HepG2 (cell line): ENCODE measurements around the gene OPRL1. TPM values are rescaled to one million over a fixed set of nuclear protein-coding genes. Genes with fewer than 3 reads are reported as not detected.

Source experiments
- ARHGAP35 ChIP-seq: sonication (generic); formaldehyde crosslinking; IDR thresholded peaks from 2 replicates; pipeline ENCODE4 v1.9.0; 2022; ENCODE audit warnings: mild to moderate bottlenecking, inconsistent platforms, moderate library complexity, missing genetic modification reagents, borderline replicate concordance
- CBX2 ChIP-seq, 2 experiments: fragments of 200-600 bp in 1 of 2; sonication (generic); formaldehyde crosslinking in 1 of 2; IDR thresholded peaks; 2 replicates each; pipeline versions ENCODE4 v1.7.0 to v1.8.1; 2018 to 2022; ENCODE audit warnings: low read depth in 2 of 2, low read length in 1 of 2, mild to moderate bottlenecking in 1 of 2, missing genetic modification reagents in 1 of 2
- DNMT1 ChIP-seq: sonication (generic); formaldehyde crosslinking; IDR thresholded peaks from 2 replicates; pipeline ENCODE4 v1.5.1; 2020; ENCODE audit warnings: mild to moderate bottlenecking, missing genetic modification reagents
- ETV5 ChIP-seq: IDR thresholded peaks from 2 replicates; pipeline ENCODE4 v1.6.1; 2018; ENCODE audit warnings: missing biosample characterization, missing genetic modification reagents, inconsistent platforms, borderline replicate concordance
- GTF2F1 ChIP-seq: fragments of 150-350 bp; IDR thresholded peaks from 2 replicates; pipeline ENCODE4 v1.6.1; 2014; ENCODE audit warnings: low read length
- HDAC6 ChIP-seq: fragments of 200-600 bp; sonication (generic); IDR thresholded peaks from 2 replicates; pipeline ENCODE4 v1.7.0; 2017; ENCODE audit warnings: mild to moderate bottlenecking, antibody characterized with exemption, low read length, low read depth
- ISX ChIP-seq: sonication (generic); formaldehyde crosslinking; conservative IDR thresholded peaks from 2 replicates; pipeline ENCODE4 v1.5.0; 2020; ENCODE audit warnings: missing genetic modification reagents
- KAT7 ChIP-seq: IDR thresholded peaks from 2 replicates; pipeline ENCODE4 v1.6.1; 2018; ENCODE audit warnings: borderline replicate concordance, missing compliant biosample characterization
- KLF12 ChIP-seq: sonication (generic); formaldehyde crosslinking; IDR thresholded peaks from 2 replicates; pipeline ENCODE4 v1.4.0; 2020; ENCODE audit warnings: missing genetic modification reagents, borderline replicate concordance
- NBN ChIP-seq: fragments of 450-650 bp; conservative IDR thresholded peaks from 2 replicates; pipeline ENCODE4 v1.6.1; 2017
- NFE2 ChIP-seq: sonication (generic); formaldehyde crosslinking; IDR thresholded peaks from 2 replicates; pipeline ENCODE4 v1.4.0; 2020; ENCODE audit warnings: missing genetic modification reagents
- NR2F2 ChIP-seq: IDR thresholded peaks from 2 replicates; pipeline ENCODE4 v1.6.1; 2012; ENCODE audit warnings: low read depth, inconsistent platforms, borderline replicate concordance
- ONECUT2 ChIP-seq: sonication (generic); formaldehyde crosslinking; IDR thresholded peaks from 2 replicates; pipeline ENCODE4 v1.4.0; 2020; ENCODE audit warnings: missing genetic modification reagents
- PLSCR1 ChIP-seq: sonication (generic); formaldehyde crosslinking; IDR thresholded peaks from 2 replicates; pipeline ENCODE4 v1.5.0; 2020; ENCODE audit warnings: missing genetic modification reagents, mild to moderate bottlenecking, borderline replicate concordance
- RNF2 ChIP-seq: fragments of 450-650 bp; conservative IDR thresholded peaks from 2 replicates; pipeline ENCODE4 v1.6.1; 2016; ENCODE audit warnings: low read depth
- SIX1 ChIP-seq: sonication (generic); formaldehyde crosslinking; IDR thresholded peaks from 2 replicates; pipeline ENCODE4 v1.4.0; 2020; ENCODE audit warnings: missing genetic modification reagents, borderline replicate concordance
- SP5 ChIP-seq: IDR thresholded peaks from 2 replicates; pipeline ENCODE4 v1.6.1; 2016; ENCODE audit warnings: low read depth, borderline replicate concordance
- ZMYM2 ChIP-seq: sonication (generic); formaldehyde crosslinking; IDR thresholded peaks from 2 replicates; pipeline ENCODE4 v1.8.0; 2022; ENCODE audit warnings: mild to moderate bottlenecking, missing genetic modification reagents
- ZNF225 ChIP-seq: sonication (generic); formaldehyde crosslinking; IDR thresholded peaks from 2 replicates; pipeline ENCODE4 v1.4.0; 2020; ENCODE audit warnings: mild to moderate bottlenecking, missing genetic modification reagents
- ZNF382 ChIP-seq: sonication (generic); formaldehyde crosslinking; IDR thresholded peaks from 2 replicates; pipeline ENCODE4 v1.5.0; 2020; ENCODE audit warnings: missing genetic modification reagents, mild to moderate bottlenecking, borderline replicate concordance
- ZNF616 ChIP-seq: sonication (generic); formaldehyde crosslinking; IDR thresholded peaks from 2 replicates; pipeline ENCODE4 v1.5.0; 2020; ENCODE audit warnings: low read depth, mild to moderate bottlenecking, missing genetic modification reagents
- ZNF709 ChIP-seq: sonication (generic); formaldehyde crosslinking; IDR thresholded peaks from 2 replicates; pipeline ENCODE4 v1.5.0; 2020; ENCODE audit warnings: mild to moderate bottlenecking, missing genetic modification reagents
- ZNF737 ChIP-seq: sonication (generic); formaldehyde crosslinking; IDR thresholded peaks from 2 replicates; pipeline ENCODE4 v1.5.0; 2020; ENCODE audit warnings: missing genetic modification reagents, mild to moderate bottlenecking, borderline replicate concordance
- ZNF773 ChIP-seq: sonication (generic); formaldehyde crosslinking; IDR thresholded peaks from 2 replicates; pipeline ENCODE4 v1.4.0; 2020; ENCODE audit warnings: missing genetic modification reagents, borderline replicate concordance
- ZSCAN22 ChIP-seq: sonication (generic); formaldehyde crosslinking; IDR thresholded peaks from 2 replicates; pipeline ENCODE4 v1.4.0; 2020; ENCODE audit warnings: mild to moderate bottlenecking, missing genetic modification reagents
- polyA plus RNA-seq, 8 experiments: library from polyadenylated mRNA; depleted of rRNA in 3 of 8; stranded (reverse) in 7 of 8; unstranded in 1 of 8; fragments of >200 nt; fragmentation: Illumina TruSeq in 4 of 8; extraction: Trizol in 4 of 8; gene quantifications; 2 replicates each; pipeline versions ENCODE4 v1.2.1 to v1.2.3, GENCODE V29; 2011 to 2016; ENCODE audit warnings: low read depth in 4 of 8, missing spikeins in 1 of 8, mixed read lengths in 1 of 8; ENCODE audit not compliant: insufficient read depth in 1 of 8
- total RNA-seq, 5 experiments: library from RNA; depleted of rRNA; stranded (reverse); fragments of >200 nt; fragmentation: Illumina TruSeq; extraction: Trizol; gene quantifications; 2 replicates each; pipeline ENCODE4 v1.2.3, GENCODE V29; 2016; ENCODE audit warnings: low read depth in 1 of 5
- TF ChIP-seq, protein P1 (sequence below): sonication (generic); formaldehyde crosslinking; IDR thresholded peaks from 2 replicates; pipeline ENCODE4 v1.5.0; 2020; ENCODE audit warnings: mild to moderate bottlenecking, missing genetic modification reagents, borderline replicate concordance
- TF ChIP-seq, protein P2 (sequence below): IDR thresholded peaks from 2 replicates; pipeline ENCODE4 v1.6.1; 2016; ENCODE audit warnings: low read depth

OPRL1 gene
- total and polyA plus RNA-seq, 2 of the 13 experiments (the other 11 are each of a cell fraction or from before 2014, with no cell fraction given): 0.35 to 0.71 TPM

DNA sequence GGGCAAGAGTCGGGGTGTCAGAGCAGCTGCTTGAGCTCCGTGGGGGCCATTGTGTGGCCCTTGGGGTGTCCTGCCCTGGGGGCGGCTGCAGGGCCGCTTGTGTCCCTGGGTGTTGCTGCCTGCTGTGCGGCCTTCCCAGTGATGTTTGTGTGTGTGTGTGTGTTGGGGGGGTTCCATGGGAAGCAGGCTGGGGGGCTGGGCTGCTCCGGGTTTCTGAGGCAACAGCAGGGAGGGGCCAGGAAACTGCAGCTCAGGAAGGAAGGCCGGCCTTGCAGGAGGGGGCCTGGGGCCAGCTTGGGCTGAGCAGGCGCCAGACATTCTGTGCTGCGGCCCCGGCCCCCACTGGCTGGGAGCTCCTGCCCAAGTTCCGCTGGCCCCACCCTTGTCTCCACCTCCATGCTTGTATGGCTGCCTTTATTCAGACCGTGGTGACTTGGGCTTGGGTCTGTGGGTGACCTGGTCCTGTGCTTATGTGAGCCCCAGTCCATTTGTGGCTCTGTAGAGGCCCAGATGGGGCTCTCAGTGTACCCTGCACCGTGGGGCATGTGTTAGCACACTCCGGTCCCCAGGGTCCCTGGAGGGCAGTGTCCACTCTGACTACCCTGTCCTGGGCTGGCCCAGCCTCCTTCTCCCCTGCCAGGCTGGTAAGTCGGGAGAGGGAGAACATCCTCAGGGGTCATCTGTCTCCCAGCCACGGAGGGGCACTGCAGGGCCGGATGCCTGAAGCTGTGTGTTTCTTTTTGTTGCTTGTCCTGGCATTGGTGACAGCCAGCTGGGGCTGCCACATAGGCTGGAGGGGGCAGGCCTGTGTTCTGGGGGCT, 25.8 kb upstream of the OPRL1 start (continued):
- 0 out of 2 replicates have a peak, but pooled peaks have one; percentile 71 for TF ChIP-seq ZNF773
- no peak for TF ChIP-seq GTF2F1
- TF ChIP-seq ZNF225 (CRISPR knock-in tag): no peak
- TF ChIP-seq ZNF382 (CRISPR knock-in tag): no peak
- TF ChIP-seq PLSCR1 (CRISPR knock-in tag): no peak
- TF ChIP-seq SP5: peak; percentile 72; the same call in 1 of the 2 replicates
- TF ChIP-seq, protein P1, sequence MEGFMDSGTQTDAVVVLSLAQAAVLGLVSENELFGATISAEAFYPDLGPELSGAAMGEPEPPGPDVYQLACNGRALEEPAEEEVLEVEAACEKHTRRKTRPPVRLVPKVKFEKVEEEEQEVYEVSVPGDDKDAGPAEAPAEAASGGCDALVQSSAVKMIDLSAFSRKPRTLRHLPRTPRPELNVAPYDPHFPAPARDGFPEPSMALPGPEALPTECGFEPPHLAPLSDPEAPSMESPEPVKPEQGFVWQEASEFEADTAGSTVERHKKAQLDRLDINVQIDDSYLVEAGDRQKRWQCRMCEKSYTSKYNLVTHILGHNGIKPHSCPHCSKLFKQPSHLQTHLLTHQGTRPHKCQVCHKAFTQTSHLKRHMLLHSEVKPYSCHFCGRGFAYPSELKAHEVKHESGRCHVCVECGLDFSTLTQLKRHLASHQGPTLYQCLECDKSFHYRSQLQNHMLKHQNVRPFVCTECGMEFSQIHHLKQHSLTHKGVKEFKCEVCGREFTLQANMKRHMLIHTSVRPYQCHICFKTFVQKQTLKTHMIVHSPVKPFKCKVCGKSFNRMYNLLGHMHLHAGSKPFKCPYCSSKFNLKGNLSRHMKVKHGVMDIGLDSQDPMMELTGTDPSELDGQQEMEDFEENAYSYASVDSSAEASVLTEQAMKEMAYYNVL (CRISPR knock-in tag): peak; percentile 68
- no peak for TF ChIP-seq ZNF737 (CRISPR knock-in tag)
- peak; percentile 58; the same call in 1 of the 2 replicates for TF ChIP-seq NFE2 (CRISPR knock-in tag)
- TF ChIP-seq ARHGAP35 (CRISPR knock-in tag): no peak
- TF ChIP-seq DNMT1 (CRISPR knock-in tag): no peak
- TF ChIP-seq KLF12 (CRISPR knock-in tag): peak; percentile 97
- TF ChIP-seq ONECUT2: peak; percentile 36; the same call in 1 of the 2 replicates
- TF ChIP-seq ISX (CRISPR knock-in tag): no peak
- no peak; the same call in 1 of the 2 replicates for TF ChIP-seq ZMYM2 (CRISPR knock-in tag)
- no peak for TF ChIP-seq RNF2
- no peak for TF ChIP-seq HDAC6
- TF ChIP-seq KAT7 (CRISPR knock-in tag): peak; percentile 87; the same call in 1 of the 2 replicates
- TF ChIP-seq, protein P2, sequence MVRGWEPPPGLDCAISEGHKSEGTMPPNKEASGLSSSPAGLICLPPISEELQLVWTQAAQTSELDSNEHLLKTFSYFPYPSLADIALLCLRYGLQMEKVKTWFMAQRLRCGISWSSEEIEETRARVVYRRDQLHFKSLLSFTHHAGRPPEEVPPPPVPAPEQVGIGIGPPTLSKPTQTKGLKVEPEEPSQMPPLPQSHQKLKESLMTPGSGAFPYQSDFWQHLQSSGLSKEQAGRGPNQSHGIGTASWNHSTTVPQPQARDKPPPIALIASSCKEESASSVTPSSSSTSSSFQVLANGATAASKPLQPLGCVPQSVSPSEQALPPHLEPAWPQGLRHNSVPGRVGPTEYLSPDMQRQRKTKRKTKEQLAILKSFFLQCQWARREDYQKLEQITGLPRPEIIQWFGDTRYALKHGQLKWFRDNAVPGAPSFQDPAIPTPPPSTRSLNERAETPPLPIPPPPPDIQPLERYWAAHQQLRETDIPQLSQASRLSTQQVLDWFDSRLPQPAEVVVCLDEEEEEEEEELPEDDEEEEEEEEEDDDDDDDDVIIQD (CRISPR knock-in tag): peak; percentile 70
- TF ChIP-seq ZSCAN22 (CRISPR knock-in tag): no peak
- TF ChIP-seq ZNF616 (CRISPR knock-in tag): 0 out of 2 replicates have a peak, but pooled peaks have one; percentile 32
- TF ChIP-seq SIX1 (CRISPR knock-in tag): no peak
- 0 out of 2 replicates have a peak, but pooled peaks have one; percentile 12 for TF ChIP-seq ZNF709 (CRISPR knock-in tag)
- 0 out of 2 replicates have a peak, but pooled peaks have one; percentile 37 for TF ChIP-seq NR2F2
- peak; percentile 81 for TF ChIP-seq ETV5
- TF ChIP-seq CBX2 (IDR thresholded peaks at IDR 0.05; ENCODE audit: low read depth, low read length): no peak
- TF ChIP-seq CBX2 (CRISPR knock-in tag; IDR thresholded peaks at IDR 0.05; ENCODE audit: low read depth): peak; percentile 17; the same call in 1 of the 2 replicates
- TF ChIP-seq NBN: no peak
